ENCODE results near the gene TRMT2A. TPM values are rescaled to one million over a fixed set of nuclear protein-coding genes. Genes with fewer than 3 reads are reported as not detected.

Gene TRMT2A
- total and polyA plus RNA-seq, 5 donors: 23.1 to 32.0 (median 28.0) TPM

DNA sequence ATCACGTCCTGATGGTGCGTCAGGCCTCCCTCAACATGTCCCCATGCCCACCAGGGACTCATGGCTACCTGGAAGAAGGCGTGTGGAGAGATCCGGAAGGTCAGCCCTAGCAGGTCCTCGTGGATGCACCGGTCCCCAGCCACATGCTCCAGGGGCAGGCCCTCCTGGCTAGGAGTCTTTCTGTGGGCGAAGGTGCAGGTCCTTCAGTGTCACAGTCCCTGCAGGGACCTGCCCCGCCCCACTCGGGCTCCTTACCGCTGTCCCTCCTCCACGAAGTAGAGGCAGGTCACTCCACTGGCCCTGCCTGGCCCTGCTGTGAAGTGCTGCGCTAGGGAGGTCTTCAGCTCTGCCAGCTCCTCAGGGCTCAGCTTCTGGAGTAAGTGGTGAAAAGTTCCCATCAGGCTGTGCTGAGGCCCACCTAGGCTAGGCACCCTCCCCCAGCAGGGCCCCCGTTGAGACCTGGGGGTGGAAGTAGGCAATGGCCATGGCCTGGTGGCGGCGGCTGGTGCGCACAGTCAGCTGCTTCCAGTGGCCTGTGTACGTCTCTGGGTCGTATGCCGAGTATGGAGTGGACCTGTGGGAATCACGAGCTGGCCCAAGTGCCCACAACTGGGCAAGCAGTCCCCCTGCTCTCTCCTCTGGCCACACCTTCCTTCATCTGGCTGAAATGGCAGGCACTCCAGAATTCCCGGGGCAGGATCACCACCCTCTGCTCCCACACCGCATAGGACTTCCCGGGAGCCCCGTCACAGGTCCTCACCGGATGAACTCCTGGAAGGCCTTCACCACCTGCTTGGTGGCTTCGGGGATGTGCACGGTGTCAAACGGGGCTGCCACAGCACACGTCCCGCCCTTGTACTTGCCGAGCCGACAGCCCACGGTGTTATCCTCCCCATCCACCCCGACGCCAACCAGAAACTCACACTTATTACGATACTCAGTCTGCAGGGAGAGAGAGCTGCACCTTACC is 2.2 kb downstream of the TRMT2A start:
- H3K9me3 ChIP-seq (ENCODE audit: control insufficient read depth, low read length): no peaks in the 10 kb centered on the region

DNA sequence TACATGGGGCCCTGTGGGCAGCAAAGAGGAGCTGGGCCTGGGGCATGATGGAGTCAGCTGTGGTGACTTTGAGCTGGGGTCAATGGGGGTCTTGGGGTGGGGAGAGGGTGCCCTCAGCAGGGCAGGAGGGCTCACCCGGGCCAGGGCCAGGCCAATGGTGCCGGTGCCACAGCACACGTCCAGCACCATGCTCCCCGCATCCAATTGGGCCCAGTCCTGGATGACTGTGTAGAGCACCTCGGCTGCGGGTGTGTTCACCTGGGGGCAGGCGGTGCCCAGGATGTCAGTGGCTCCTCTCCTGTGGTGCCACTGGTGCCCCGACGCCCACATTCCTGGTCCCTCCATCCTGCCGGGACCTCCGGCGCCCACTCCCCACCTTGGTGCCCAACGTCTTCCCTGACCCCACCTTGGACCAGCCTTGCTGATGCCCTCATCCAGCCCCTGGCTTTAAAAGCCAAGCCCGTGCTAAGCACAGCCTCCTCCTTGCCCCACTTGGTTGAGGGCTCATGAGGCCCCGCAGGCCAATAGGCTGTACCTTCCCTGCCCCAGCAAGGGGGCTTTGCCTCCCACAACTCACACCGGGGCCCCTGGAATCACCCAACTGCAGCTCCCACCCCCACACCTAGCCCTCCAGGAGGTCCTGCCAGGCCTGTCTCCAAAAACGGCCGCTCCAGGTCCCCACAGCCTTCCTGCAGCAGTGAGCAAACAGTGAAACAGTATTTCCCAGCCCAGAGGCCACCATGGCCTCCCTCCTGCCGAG is 3.3 kb downstream of the TRMT2A start:
- H3K27me3 ChIP-seq (ENCODE audit: control insufficient read depth, insufficient read depth): no peaks in the 10 kb centered on the region
- 87% methylated on average over 19 of the region's 19 CpGs for WGBS
- H3K9me3 ChIP-seq (ENCODE audit: control insufficient read depth, low read length): no peaks in the 10 kb centered on the region
- no peak overlapping the region for H3K27ac ChIP-seq (ENCODE audit: low read length)
- intact Hi-C loops (cut with DNase I): no loop called here
- DNase-seq (peak; percentile 16 to 59 (median 58)), ATAC-seq (no peak)
- no peaks in the 10 kb centered on the region for H3K4me1 ChIP-seq (ENCODE audit: control insufficient read depth, insufficient read depth, low read length)
- H3K4me3 ChIP-seq (ENCODE audit: low read length): no peak overlapping the region

More for the DNA sequence above, 2.2 kb downstream of the TRMT2A start:
- 87% methylated on average over 36 of the region's 36 CpGs for WGBS
- Histone ChIP-seq H3K4me1 (ENCODE audit: control insufficient read depth, insufficient read depth, low read length) (no peaks in the 10 kb centered on the region), H3K27ac (ENCODE audit: low read length) (no peak overlapping the region), H3K4me3 (ENCODE audit: low read length) (no peak overlapping the region), H3K27me3 (ENCODE audit: control insufficient read depth, insufficient read depth) (no peaks in the 10 kb centered on the region)
- peak in 2 of 3 donors; percentile 55 to 56 for DNase-seq
- intact Hi-C loops (cut with DNase I): no loop called here
- ATAC-seq: no peak

DNA sequence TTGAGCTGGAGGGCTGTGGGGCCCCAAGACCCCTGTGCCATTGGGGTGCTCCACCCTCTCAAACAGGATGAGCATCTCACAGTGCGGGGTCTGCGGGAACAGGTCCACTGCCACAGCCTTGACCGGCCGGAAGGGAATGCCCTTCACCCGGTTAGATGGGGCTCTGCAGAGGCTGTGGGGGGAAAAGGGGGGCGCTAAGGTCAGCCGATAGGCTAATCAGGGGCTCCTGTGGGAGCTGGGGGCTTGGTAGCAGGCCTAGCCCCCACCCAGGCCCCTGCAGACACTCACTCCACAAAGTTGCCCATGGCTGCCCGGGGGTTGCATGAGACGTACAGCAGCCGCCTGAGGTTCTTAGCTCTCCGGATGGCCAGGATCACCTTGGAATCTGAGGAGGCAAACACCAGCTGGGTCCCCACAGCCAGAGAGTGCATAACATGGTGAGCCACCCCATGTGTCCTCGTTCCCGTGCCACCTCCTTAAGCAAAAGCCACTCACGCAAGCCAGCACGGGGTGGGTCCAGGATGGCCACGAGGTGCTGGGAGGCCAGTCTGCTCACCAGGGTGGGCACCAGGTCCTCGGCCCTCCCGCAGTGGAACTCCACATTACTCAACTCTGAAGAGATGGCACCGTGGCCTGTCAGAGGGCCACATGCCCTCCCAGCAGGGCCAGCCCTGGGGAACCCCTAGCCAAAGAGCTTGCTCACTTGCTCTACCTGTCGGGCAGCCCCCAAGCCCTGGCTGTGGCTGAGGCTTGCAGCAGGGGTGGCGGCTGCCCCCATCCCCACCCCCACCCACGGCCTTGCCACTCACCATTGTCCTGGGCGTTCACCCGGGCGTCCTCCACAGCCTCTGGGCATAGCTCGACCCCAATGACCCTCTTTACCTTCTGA is 4.2 kb downstream of the TRMT2A start:
- Histone ChIP-seq H3K27ac (ENCODE audit: low read length) (no peak overlapping the region), H3K9me3 (ENCODE audit: control insufficient read depth, low read length) (no peaks in the 10 kb centered on the region), H3K4me3 (ENCODE audit: low read length) (no peak overlapping the region), H3K4me1 (ENCODE audit: control insufficient read depth, insufficient read depth, low read length) (no peaks in the 10 kb centered on the region), H3K27me3 (ENCODE audit: control insufficient read depth, insufficient read depth) (no peaks in the 10 kb centered on the region)
- WGBS: 83% methylated on average over 26 of the region's 26 CpGs
- peak; percentile 13 to 52 (median 50) for DNase-seq
- no peak for ATAC-seq
- intact Hi-C loops (cut with DNase I): no loop called here

DNA sequence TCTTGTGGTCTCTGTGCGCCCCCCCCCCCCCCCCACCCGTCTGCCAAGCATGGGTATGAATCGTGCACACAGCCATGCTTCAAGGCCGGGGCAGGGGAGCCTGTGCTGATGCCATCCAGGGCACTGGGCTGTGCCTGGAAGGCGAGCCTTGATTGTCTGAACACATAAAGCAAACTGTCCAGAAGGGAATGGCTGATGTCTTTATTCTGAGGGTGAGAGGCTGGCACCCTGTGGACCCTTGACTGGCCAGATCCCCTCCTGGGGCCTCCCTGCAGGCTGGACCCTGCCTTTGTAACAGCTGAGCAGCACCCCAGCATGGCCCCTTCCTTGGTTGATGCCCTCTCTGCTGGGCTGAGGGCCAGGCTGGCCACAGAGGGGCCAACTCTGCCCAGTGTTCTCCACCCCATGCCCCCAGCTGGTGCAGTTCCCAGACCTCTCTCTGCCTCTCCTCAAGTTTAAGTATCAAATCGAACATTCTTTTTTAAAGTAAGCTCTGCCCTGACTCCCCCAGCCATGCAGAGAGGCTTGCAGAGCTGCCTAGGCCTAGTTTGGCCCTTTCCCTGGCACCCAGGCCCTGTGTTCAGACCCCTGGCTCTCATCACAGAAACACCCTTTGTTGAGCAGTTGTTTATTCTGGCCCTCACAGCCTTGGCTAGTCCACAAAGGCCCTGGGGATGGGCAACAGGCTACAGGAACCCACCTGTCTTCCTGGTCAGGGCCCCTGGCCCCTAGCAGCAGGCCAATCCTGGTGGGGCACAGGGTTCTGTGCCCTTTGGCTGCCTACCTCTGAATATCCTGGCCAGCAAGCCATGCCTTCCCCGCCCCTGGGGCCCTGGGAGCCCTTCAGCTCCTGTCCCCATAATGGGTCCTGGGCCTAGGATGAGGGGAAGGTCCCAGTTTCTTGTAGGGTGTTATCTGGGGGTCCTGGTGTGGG is 5.1 kb downstream of the TRMT2A start:
- intact Hi-C loops (cut with DNase I): no loop called here
- Histone ChIP-seq H3K4me1 (ENCODE audit: control insufficient read depth, insufficient read depth, low read length) (no peaks in the 10 kb centered on the region), H3K27me3 (ENCODE audit: control insufficient read depth, insufficient read depth) (no peaks in the 10 kb centered on the region), H3K9me3 (ENCODE audit: control insufficient read depth, low read length) (no peaks in the 10 kb centered on the region), H3K27ac (ENCODE audit: low read length) (no peak overlapping the region), H3K4me3 (ENCODE audit: low read length) (no peak overlapping the region)
- WGBS: 81% methylated on average over 7 of the region's 7 CpGs
- ATAC-seq (no peak), DNase-seq (peak; percentile 13 to 44 (median 42))

GRCh38 chr22:20111045-20111688 is 5.9 kb downstream of the TRMT2A start:
- H3K4me3 ChIP-seq (ENCODE audit: low read length): no peak overlapping the region
- no peak for ATAC-seq

DNA sequence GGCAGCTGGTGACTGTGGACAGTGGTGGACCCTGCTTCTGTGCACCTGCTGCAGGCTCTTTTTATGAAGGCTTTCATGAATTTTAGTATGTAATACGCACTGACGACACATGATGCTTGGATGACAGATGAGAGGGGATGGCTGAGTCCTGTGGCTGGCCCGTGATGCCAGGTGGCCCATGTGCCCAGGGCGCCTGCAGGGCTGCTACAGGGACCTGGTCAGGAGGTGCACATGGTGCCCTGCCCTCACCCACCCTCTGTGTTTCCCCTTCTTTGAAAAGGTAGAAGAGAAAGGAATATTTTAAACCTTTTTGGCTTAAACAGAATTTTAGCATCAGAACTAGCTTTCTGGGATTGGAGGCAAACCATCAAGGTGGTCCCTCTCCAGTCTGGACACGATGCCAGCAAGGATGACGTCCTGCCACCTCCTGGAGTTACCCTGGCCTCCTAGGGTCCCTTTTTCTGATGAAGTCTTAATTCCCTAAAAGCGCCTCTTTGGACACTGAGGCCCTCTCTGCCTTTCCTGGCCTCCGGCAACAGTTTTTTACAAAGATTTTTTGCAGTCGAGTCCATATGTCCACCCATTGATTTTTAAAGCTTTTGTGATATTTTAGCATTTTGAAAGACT is 6.6 kb downstream of the TRMT2A start:
- ATAC-seq (no peak), DNase-seq (peak; percentile 9 to 23 (median 16))
- H3K27ac ChIP-seq (ENCODE audit: low read length): no peak overlapping the region
- no peaks in the 10 kb centered on the region for H3K4me1 ChIP-seq (ENCODE audit: control insufficient read depth, insufficient read depth, low read length)
- 86% methylated on average over 9 of the region's 9 CpGs for WGBS
- H3K4me3 ChIP-seq (ENCODE audit: low read length): no peak overlapping the region
- intact Hi-C loops (cut with DNase I): no loop called here
- H3K9me3 ChIP-seq (ENCODE audit: control insufficient read depth, low read length): no peaks in the 10 kb centered on the region
- no peaks in the 10 kb centered on the region for H3K27me3 ChIP-seq (ENCODE audit: control insufficient read depth, insufficient read depth)

More at GRCh38 chr22:20111045-20111688, 5.9 kb downstream of the TRMT2A start:
- peak; percentile 9 to 47 (median 43) for DNase-seq
- 61% methylated on average over 14 of the region's 14 CpGs for WGBS
- no peaks in the 10 kb centered on the region for H3K9me3 ChIP-seq (ENCODE audit: control insufficient read depth, low read length)
- H3K27me3 ChIP-seq (ENCODE audit: control insufficient read depth, insufficient read depth): no peaks in the 10 kb centered on the region
- intact Hi-C loops (cut with DNase I): no loop called here
- no peaks in the 10 kb centered on the region for H3K4me1 ChIP-seq (ENCODE audit: control insufficient read depth, insufficient read depth, low read length)
- H3K27ac ChIP-seq (ENCODE audit: low read length): no peak overlapping the region

DNA sequence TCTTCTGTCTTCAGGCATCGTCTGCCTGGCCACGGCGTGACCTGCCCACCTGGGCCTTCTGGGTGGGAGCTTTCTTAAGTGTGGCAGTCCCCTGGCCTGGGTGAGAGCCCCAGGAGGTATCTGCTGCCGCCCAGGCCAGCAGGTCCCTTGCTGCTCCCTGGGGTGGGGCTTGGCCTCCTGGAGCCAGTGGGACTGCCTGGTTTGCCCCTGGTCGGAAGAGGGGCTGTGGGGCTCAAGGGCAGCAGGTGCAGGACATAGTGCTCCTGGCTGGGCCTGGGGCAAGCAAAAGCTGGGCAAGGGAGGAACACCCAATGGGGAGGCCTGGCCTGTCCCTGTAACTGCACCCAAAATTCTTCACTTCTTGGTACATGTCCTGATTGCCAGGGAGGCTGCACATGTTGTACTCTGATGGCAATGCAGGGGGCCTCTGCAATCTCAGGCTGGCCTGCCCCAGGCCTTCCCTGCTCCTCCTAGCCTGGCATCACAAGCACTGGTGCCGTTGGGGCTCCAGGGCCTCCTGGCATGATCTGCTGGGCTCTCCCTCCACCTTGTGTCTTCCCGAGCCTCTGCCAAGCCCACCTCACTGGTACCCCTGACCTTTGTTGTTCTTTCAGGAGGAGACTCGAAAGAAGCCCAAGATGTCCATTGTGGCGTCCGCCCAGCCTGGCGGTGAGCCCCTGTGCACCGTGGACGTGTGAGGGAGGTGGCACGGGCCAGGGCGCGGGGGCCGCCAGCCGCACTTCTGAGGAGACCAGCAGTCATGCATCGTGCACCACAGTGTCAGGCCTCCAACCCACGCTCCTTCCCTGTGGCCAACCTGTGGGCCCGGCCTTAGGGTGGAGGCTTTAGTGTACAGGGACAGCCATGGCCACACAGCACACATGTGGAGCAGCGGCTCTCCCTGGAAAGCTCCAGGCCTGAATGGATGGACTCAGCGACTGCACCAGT is 7.3 kb downstream of the TRMT2A start:
- no peak overlapping the region for H3K4me3 ChIP-seq (ENCODE audit: low read length)
- intact Hi-C loops (cut with DNase I): no loop called here
- H3K27me3 ChIP-seq (ENCODE audit: control insufficient read depth, insufficient read depth): no peaks in the 10 kb centered on the region
- no peaks in the 10 kb centered on the region for H3K4me1 ChIP-seq (ENCODE audit: control insufficient read depth, insufficient read depth, low read length)
- DNase-seq (peak; percentile 8 to 63 (median 44)), ATAC-seq (no peak)
- 84% methylated on average over 23 of the region's 23 CpGs for WGBS
- no peak overlapping the region for H3K27ac ChIP-seq (ENCODE audit: low read length)
- H3K9me3 ChIP-seq (ENCODE audit: control insufficient read depth, low read length): no peaks in the 10 kb centered on the region

DNA sequence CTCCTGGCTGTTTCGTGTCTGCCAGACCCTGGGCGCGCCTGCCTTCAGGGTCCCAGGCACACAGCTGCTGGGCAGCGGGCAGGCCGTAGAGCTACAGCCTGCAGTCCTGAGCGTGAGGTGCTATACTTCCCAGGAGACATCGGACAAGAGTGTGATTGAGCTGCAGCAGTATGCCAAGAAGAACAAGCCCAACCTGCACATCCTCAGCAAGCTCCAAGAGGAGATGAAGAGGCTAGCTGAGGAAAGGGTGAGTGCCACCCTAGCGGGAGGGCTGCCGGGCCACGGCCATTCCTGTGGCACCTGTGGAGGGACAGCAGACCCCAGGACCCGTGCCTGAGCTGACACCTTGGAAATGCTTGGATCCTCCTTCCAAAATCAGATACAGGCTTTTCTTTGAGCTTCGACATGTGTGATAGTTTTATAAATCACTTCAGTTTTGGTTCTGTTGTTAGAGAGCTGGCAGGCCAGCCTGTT is 8.2 kb downstream of the TRMT2A start:
- intact Hi-C loops (cut with DNase I): no loop called here
- peak in 2 of 3 donors; percentile 3 to 30 for DNase-seq
- ATAC-seq: no peak
- Histone ChIP-seq H3K9me3 (ENCODE audit: control insufficient read depth, low read length) (no peaks in the 10 kb centered on the region), H3K4me3 (ENCODE audit: low read length) (no peak overlapping the region), H3K4me1 (ENCODE audit: control insufficient read depth, insufficient read depth, low read length) (no peaks in the 10 kb centered on the region), H3K27me3 (ENCODE audit: control insufficient read depth, insufficient read depth) (no peaks in the 10 kb centered on the region), H3K27ac (ENCODE audit: low read length) (no peak overlapping the region)
- 84% methylated on average over 12 of the region's 12 CpGs for WGBS

Data from right cardiac atrium (tissue), 5 donors.